Liver (tissue), 9 donors: ENCODE measurements around the gene SMYD3. TPM values are rescaled to one million over a fixed set of nuclear protein-coding genes. Genes with fewer than 3 reads are reported as not detected.

Experiments used
- DNase-seq: peaks from one replicate; pipeline ENCODE4 v3.0.0-alpha.2; 2017; ENCODE audit warnings: low spot score
- H3K27ac ChIP-seq, 2 donors: one replicate each; pipeline ENCODE4 v1.7.0; 2013; ENCODE audit warnings: inconsistent platforms in 2 of 2, low read length in 2 of 2, control low read depth in 1 of 2, low read depth in 1 of 2, mild to moderate bottlenecking in 1 of 2
- H3K27me3 ChIP-seq, 4 donors: one replicate each; pipeline versions ENCODE4 v1.6.1 to v1.7.0; 2013; ENCODE audit warnings: low read length in 3 of 4, inconsistent platforms in 1 of 4, mild to moderate bottlenecking in 1 of 4, moderate library complexity in 1 of 4; ENCODE audit not compliant: control insufficient read depth in 4 of 4, insufficient read depth in 4 of 4
- H3K36me3 ChIP-seq, 4 donors: one replicate each; pipeline versions ENCODE4 v1.6.1 to v1.7.0; 2013; ENCODE audit warnings: low read length in 3 of 4, mild to moderate bottlenecking in 3 of 4, low read depth in 1 of 4, moderate library complexity in 1 of 4; ENCODE audit not compliant: control insufficient read depth in 4 of 4, insufficient read depth in 3 of 4
- H3K4me1 ChIP-seq, 4 donors: one replicate each; pipeline versions ENCODE4 v1.6.1 to v1.7.0; 2013; ENCODE audit warnings: low read length in 3 of 4, mild to moderate bottlenecking in 3 of 4, moderate library complexity in 1 of 4; ENCODE audit not compliant: control insufficient read depth in 4 of 4, insufficient read depth in 4 of 4
- H3K4me3 ChIP-seq, 3 donors: one replicate each; pipeline versions ENCODE4 v1.6.1 to v1.7.0; 2013; ENCODE audit warnings: low read length in 3 of 3, control low read depth in 1 of 3, low read depth in 1 of 3, mild to moderate bottlenecking in 1 of 3
- H3K9ac ChIP-seq, 2 donors: one replicate each; pipeline ENCODE4 v1.7.0; 2013; ENCODE audit warnings: low read length in 2 of 2, mild to moderate bottlenecking in 2 of 2, moderate library complexity in 2 of 2, control low read depth in 1 of 2, low read depth in 1 of 2
- H3K9me3 ChIP-seq, 4 donors: one replicate each; pipeline versions ENCODE4 v1.6.1 to v1.7.0; 2013; ENCODE audit warnings: low read length in 3 of 4; ENCODE audit not compliant: control insufficient read depth in 4 of 4
- EGR1 ChIP-seq, 2 donors: IDR thresholded peaks; 2 replicates each; pipeline ENCODE4 v1.6.1; 2016 to 2018; ENCODE audit warnings: antibody characterized with exemption in 2 of 2, low read depth in 2 of 2
- FOXA1 ChIP-seq: IDR thresholded peaks from 2 replicates; pipeline ENCODE4 v1.6.1; 2016; ENCODE audit warnings: antibody characterized with exemption
- FOXA2 ChIP-seq: IDR thresholded peaks from 2 replicates; pipeline ENCODE4 v1.6.1; 2016; ENCODE audit warnings: antibody characterized with exemption
- GABPA ChIP-seq, 2 donors: IDR thresholded peaks in 1 of 2; conservative IDR thresholded peaks in 1 of 2; 2 replicates each; pipeline ENCODE4 v1.6.1; 2016; ENCODE audit warnings: antibody characterized with exemption in 2 of 2, mild to moderate bottlenecking in 1 of 2, moderate library complexity in 1 of 2
- HNF4A ChIP-seq, 2 donors: conservative IDR thresholded peaks; 2 replicates each; pipeline ENCODE4 v1.6.1; 2016; ENCODE audit warnings: antibody characterized with exemption in 2 of 2, mild to moderate bottlenecking in 2 of 2
- HNF4G ChIP-seq: IDR thresholded peaks from 2 replicates; pipeline ENCODE4 v1.6.1; 2016; ENCODE audit warnings: antibody characterized with exemption
- MAX ChIP-seq: IDR thresholded peaks from 2 replicates; pipeline ENCODE4 v1.6.1; 2016; ENCODE audit warnings: antibody characterized with exemption
- NR2F2 ChIP-seq: IDR thresholded peaks from 2 replicates; pipeline ENCODE4 v1.6.1; 2016; ENCODE audit warnings: antibody characterized with exemption
- RAD21 ChIP-seq, 2 donors: IDR thresholded peaks; 2 replicates each; pipeline ENCODE4 v1.6.1; 2016; ENCODE audit warnings: antibody characterized with exemption in 2 of 2, mild to moderate bottlenecking in 2 of 2
- REST ChIP-seq: IDR thresholded peaks from 2 replicates; pipeline ENCODE4 v1.6.1; 2016; ENCODE audit warnings: antibody characterized with exemption, mild to moderate bottlenecking
- RXRA ChIP-seq, 2 donors: IDR thresholded peaks; 2 replicates each; pipeline ENCODE4 v1.6.1; 2017 to 2018; ENCODE audit warnings: antibody characterized with exemption in 2 of 2, mild to moderate bottlenecking in 1 of 2
- TAF1 ChIP-seq: conservative IDR thresholded peaks from 2 replicates; pipeline ENCODE4 v1.6.1; 2016; ENCODE audit warnings: antibody characterized with exemption, mild to moderate bottlenecking
- WGBS: extraction: QIAGEN DNeasy Blood & Tissue Kit; methylation state at CpG from one replicate; pipeline ENCODE4 v1.1.7; 2013; 5-methylcytosine and 5-hydroxymethylcytosine counted together
- polyA plus RNA-seq, 2 donors: library from polyadenylated mRNA; stranded (reverse) in 1 of 2; unstranded in 1 of 2; fragments of 200-250 nt in 1 of 2; fragments of >200 nt in 1 of 2; fragmentation: Nextera tagmentation in 1 of 2; extraction: Ambion mirVana in 1 of 2; gene quantifications; one replicate each; pipeline versions ENCODE4 v1.2.1 to v1.2.3, GENCODE V29; 2013 to 2015
- total RNA-seq, 2 donors: library from RNA; depleted of rRNA; stranded (reverse); fragments of >200 nt; gene quantifications; one replicate each; pipeline ENCODE4 v1.2.3, GENCODE V29; 2014
- TF ChIP-seq, protein P1 (sequence below): IDR thresholded peaks from 2 replicates; pipeline ENCODE4 v1.6.1; 2016; ENCODE audit warnings: antibody characterized with exemption
- TF ChIP-seq, protein P2 (sequence below): IDR thresholded peaks from 2 replicates; pipeline ENCODE4 v1.6.1; 2016; ENCODE audit warnings: antibody characterized with exemption
- TF ChIP-seq, protein P3 (sequence below): fragments of 150-350 bp; IDR thresholded peaks from 2 replicates; pipeline ENCODE4 v1.5.1; 2017; ENCODE audit warnings: improper control_type of control experiment, low read depth, low read length; ENCODE audit not compliant: missing input control
- donor health status: healthy.
- donor health status: healthy.
- donor health status: healthy.
- donor health status: healthy.
- donor health status: healthy.

SMYD3 gene
- total and polyA plus RNA-seq, 4 donors = 3.1 to 9.1 (median 8.0) TPM

GRCh38 chr1:246459221-246459620, 47.9 kb downstream of the SMYD3 start:
- DNase-seq = no peak
- TF ChIP-seq NR2F2 (no peak), HNF4A (conservative IDR thresholded peaks at IDR 0.05) (no peak), RAD21 (IDR thresholded peaks at IDR 0.05) (no peak), GABPA (IDR thresholded peaks at IDR 0.05 in 1 of 2, conservative IDR thresholded peaks at IDR 0.05 in 1 of 2) (no peak), RXRA (IDR thresholded peaks at IDR 0.05) (no peak), FOXA2 (no peak), MAX (no peak), TAF1 (no peak)
- TF ChIP-seq, protein P1, sequence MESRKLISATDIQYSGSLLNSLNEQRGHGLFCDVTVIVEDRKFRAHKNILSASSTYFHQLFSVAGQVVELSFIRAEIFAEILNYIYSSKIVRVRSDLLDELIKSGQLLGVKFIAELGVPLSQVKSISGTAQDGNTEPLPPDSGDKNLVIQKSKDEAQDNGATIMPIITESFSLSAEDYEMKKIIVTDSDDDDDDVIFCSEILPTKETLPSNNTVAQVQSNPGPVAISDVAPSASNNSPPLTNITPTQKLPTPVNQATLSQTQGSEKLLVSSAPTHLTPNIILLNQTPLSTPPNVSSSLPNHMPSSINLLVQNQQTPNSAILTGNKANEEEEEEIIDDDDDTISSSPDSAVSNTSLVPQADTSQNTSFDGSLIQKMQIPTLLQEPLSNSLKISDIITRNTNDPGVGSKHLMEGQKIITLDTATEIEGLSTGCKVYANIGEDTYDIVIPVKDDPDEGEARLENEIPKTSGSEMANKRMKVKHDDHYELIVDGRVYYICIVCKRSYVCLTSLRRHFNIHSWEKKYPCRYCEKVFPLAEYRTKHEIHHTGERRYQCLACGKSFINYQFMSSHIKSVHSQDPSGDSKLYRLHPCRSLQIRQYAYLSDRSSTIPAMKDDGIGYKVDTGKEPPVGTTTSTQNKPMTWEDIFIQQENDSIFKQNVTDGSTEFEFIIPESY = no peak
- TF ChIP-seq, protein P2, sequence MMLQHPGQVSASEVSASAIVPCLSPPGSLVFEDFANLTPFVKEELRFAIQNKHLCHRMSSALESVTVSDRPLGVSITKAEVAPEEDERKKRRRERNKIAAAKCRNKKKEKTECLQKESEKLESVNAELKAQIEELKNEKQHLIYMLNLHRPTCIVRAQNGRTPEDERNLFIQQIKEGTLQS = no peak
- TF ChIP-seq, protein P3, sequence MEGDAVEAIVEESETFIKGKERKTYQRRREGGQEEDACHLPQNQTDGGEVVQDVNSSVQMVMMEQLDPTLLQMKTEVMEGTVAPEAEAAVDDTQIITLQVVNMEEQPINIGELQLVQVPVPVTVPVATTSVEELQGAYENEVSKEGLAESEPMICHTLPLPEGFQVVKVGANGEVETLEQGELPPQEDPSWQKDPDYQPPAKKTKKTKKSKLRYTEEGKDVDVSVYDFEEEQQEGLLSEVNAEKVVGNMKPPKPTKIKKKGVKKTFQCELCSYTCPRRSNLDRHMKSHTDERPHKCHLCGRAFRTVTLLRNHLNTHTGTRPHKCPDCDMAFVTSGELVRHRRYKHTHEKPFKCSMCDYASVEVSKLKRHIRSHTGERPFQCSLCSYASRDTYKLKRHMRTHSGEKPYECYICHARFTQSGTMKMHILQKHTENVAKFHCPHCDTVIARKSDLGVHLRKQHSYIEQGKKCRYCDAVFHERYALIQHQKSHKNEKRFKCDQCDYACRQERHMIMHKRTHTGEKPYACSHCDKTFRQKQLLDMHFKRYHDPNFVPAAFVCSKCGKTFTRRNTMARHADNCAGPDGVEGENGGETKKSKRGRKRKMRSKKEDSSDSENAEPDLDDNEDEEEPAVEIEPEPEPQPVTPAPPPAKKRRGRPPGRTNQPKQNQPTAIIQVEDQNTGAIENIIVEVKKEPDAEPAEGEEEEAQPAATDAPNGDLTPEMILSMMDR = no peak
- Histone ChIP-seq H3K4me3 (no peak overlapping the region), H3K4me1 (no peaks in the 10 kb centered on the region), H3K9me3 (no peaks in the 10 kb centered on the region), H3K27me3 (no peaks in the 10 kb centered on the region), H3K27ac (no peak overlapping the region), H3K9ac (no peak overlapping the region), H3K36me3 (no peaks in the 10 kb centered on the region)
- 89% methylated on average over 14 of the region's 14 CpGs for WGBS

DNA sequence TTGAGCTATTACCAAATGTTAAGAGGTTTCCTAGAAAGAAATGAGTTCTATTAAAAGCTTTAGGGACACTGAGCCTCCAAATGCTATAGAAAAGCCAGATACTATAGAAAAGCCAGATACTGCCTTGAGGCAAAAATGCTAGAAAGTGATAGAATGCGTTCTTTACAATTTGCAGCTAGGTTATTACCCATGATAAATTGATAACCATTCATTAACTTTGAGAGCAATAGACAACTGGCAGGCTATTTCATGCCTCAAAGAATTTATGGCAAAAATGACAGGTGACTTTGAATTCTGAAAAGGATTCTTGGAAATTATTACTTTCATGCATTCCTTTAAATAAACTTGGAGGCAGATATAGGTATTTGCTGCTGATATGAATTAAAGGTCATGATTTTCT, 51.6 kb downstream of the SMYD3 start:
- no peak overlapping the region for H3K9ac ChIP-seq
- H3K36me3 ChIP-seq = no peaks in the 10 kb centered on the region
- TF ChIP-seq REST = no peak
- TF ChIP-seq, protein P2 = no peak
- TF ChIP-seq MAX = no peak
- TF ChIP-seq TAF1 = no peak
- TF ChIP-seq, protein P3 = no peak
- TF ChIP-seq, protein P1 = no peak
- no peak for TF ChIP-seq RXRA (IDR thresholded peaks at IDR 0.05)
- no peak for TF ChIP-seq EGR1 (IDR thresholded peaks at IDR 0.05; ENCODE audit: low read depth in 2 of 2)
- TF ChIP-seq HNF4G = no peak
- TF ChIP-seq FOXA1 = no peak
- DNase-seq = no peak
- no peak overlapping the region for H3K27ac ChIP-seq
- no peaks in the 10 kb centered on the region for H3K9me3 ChIP-seq
- H3K27me3 ChIP-seq = no peaks in the 10 kb centered on the region
- WGBS = 94% methylated on average over 1 of the region's 1 CpG
- H3K4me1 ChIP-seq = no peaks in the 10 kb centered on the region
- H3K4me3 ChIP-seq = no peak overlapping the region
